HUES6 (cell line): Measurements from ENCODE around the gene PXN.

Experiments
- H3K27ac ChIP-seq: 2 replicates; pipeline ENCODE4 v1.7.0; 2013; ENCODE audit warnings: low read depth, mild to moderate bottlenecking, low read length, inconsistent platforms
- H3K27me3 ChIP-seq: 2 replicates; pipeline ENCODE4 v1.6.1; 2013; ENCODE audit warnings: low read length; ENCODE audit not compliant: control insufficient read depth, insufficient read depth
- H3K36me3 ChIP-seq: 2 replicates; pipeline ENCODE4 v1.6.1; 2013; ENCODE audit warnings: low read length; ENCODE audit not compliant: control insufficient read depth, insufficient read depth
- H3K4me1 ChIP-seq: 2 replicates; pipeline ENCODE4 v1.6.1; 2013; ENCODE audit warnings: low read length; ENCODE audit not compliant: control insufficient read depth, insufficient read depth
- H3K4me3 ChIP-seq: 2 replicates; pipeline ENCODE4 v1.5.1; 2013; ENCODE audit warnings: low read depth, low read length
- H3K9ac ChIP-seq: one replicate; pipeline ENCODE4 v1.6.1; 2013; ENCODE audit warnings: mild to moderate bottlenecking, low read length
- H3K9me3 ChIP-seq: 2 replicates; pipeline ENCODE4 v1.6.1; 2013; ENCODE audit warnings: low read depth, low read length; ENCODE audit not compliant: control insufficient read depth, insufficient read depth

Gene PXN

DNA sequence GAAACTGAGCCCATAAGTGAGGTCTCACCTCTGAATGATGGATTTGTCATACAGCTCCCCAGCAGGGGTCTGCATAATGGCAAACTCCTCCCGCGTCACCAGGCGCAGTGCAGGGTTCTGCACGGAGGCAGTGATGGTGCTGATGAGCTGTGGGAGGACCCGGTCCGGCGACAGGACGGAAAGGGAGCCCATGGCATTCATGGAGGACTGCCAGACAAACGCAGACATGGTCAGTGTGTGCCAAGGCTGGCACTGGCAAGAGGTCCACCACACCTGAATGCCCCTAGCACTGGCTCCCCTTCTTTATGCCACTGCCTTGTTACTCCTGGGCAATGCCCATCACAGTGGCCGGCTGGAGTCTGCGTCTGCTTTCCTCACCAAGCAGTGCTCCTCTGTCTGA lies 103.7 kb downstream of the PXN start:
- no peak overlapping the region for H3K9ac ChIP-seq
- H3K4me1 ChIP-seq, result no peaks in the 10 kb centered on the region
- no peak overlapping the region for H3K4me3 ChIP-seq
- H3K9me3 ChIP-seq, result no peaks in the 10 kb centered on the region
- H3K27ac ChIP-seq, result no peak overlapping the region
- H3K27me3 ChIP-seq, result no peaks in the 10 kb centered on the region
- peaks cover 87% of the 10 kb centered on the region for H3K36me3 ChIP-seq
